ENCODE data around the gene ARHGAP10.

Gene ARHGAP10

GRCh38 chr4:147764337-147764736 lies 32.4 kb downstream of the ARHGAP10 start:
- H3K9me3 ChIP-seq = no peaks in the 10 kb centered on the region; the same call in 1 of the 2 replicates
- H3K36me3 ChIP-seq = no peaks in the 10 kb centered on the region; the same call in 1 of the 2 replicates
- TF ChIP-seq CTCF (IDR thresholded peaks at IDR 0.05; ENCODE audit: low read depth, low read length) = no peak
- peaks cover 18% of the 10 kb centered on the region for H3K4me1 ChIP-seq
- H3K4me3 ChIP-seq (ENCODE audit: low read depth, low read length) = no peak overlapping the region
- H3K27me3 ChIP-seq = no peaks in the 10 kb centered on the region
- DNase-seq = no peak

GRCh38 chr4:147765121-147765529 lies 33.2 kb downstream of the ARHGAP10 start:
- DNase-seq = no peak
- H3K27me3 ChIP-seq = no peaks in the 10 kb centered on the region
- H3K9me3 ChIP-seq = no peaks in the 10 kb centered on the region; the same call in 1 of the 2 replicates
- H3K4me3 ChIP-seq (ENCODE audit: low read depth, low read length) = no peak overlapping the region
- no peaks in the 10 kb centered on the region; the same call in 1 of the 2 replicates for H3K36me3 ChIP-seq
- TF ChIP-seq CTCF (IDR thresholded peaks at IDR 0.05; ENCODE audit: low read depth, low read length) = no peak
- H3K4me1 ChIP-seq = peaks cover 16% of the 10 kb centered on the region

- H3K27me3 ChIP-seq = no peaks in the 10 kb centered on the region
- H3K36me3 ChIP-seq = no peaks in the 10 kb centered on the region; the same call in 1 of the 2 replicates
- no peak for TF ChIP-seq CTCF (IDR thresholded peaks at IDR 0.05; ENCODE audit: low read depth, low read length)
- no peaks in the 10 kb centered on the region for H3K9me3 ChIP-seq
- no peak for DNase-seq
- H3K4me1 ChIP-seq = peaks cover 17% of the 10 kb centered on the region
- H3K4me3 ChIP-seq (ENCODE audit: low read depth, low read length) = no peak overlapping the region
These were observed 36.2 kb downstream of the ARHGAP10 start for GRCh38 chr4:147768113-147768512.

- TF ChIP-seq CTCF (IDR thresholded peaks at IDR 0.05; ENCODE audit: low read depth, low read length) = no peak
- Histone ChIP-seq H3K4me3 (ENCODE audit: low read depth, low read length) (no peak overlapping the region), H3K4me1 (peaks cover 20% of the 10 kb centered on the region), H3K36me3 (no peaks in the 10 kb centered on the region; the same call in 1 of the 2 replicates), H3K27me3 (no peaks in the 10 kb centered on the region), H3K9me3 (no peaks in the 10 kb centered on the region)
- no peak for DNase-seq
These were observed 37.5 kb downstream of the ARHGAP10 start for GRCh38 chr4:147769386-147769785.

- H3K36me3 ChIP-seq = no peaks in the 10 kb centered on the region; the same call in 1 of the 2 replicates
- no peaks in the 10 kb centered on the region for H3K9me3 ChIP-seq
- peaks cover 27% of the 10 kb centered on the region for H3K4me1 ChIP-seq
- DNase-seq = no peak
- no peaks in the 10 kb centered on the region for H3K27me3 ChIP-seq
- H3K4me3 ChIP-seq (ENCODE audit: low read depth, low read length) = no peak overlapping the region
- no peak for TF ChIP-seq CTCF (IDR thresholded peaks at IDR 0.05; ENCODE audit: low read depth, low read length)
These were observed 38.9 kb downstream of the ARHGAP10 start for GRCh38 chr4:147770831-147771230.

GRCh38 chr4:147772056-147772455 lies 40.2 kb downstream of the ARHGAP10 start:
- H3K36me3 ChIP-seq = no peaks in the 10 kb centered on the region
- DNase-seq = no peak
- no peaks in the 10 kb centered on the region for H3K9me3 ChIP-seq
- H3K27me3 ChIP-seq = no peaks in the 10 kb centered on the region
- H3K4me3 ChIP-seq (ENCODE audit: low read depth, low read length) = no peak overlapping the region
- H3K4me1 ChIP-seq = peaks cover 34% of the 10 kb centered on the region
- no peak for TF ChIP-seq CTCF (IDR thresholded peaks at IDR 0.05; ENCODE audit: low read depth, low read length)
